ENCODE measurements around the gene FOCAD.

GRCh38 chr9:20996809-20997208 lies 312.8 kb downstream of the FOCAD start:
- TF ChIP-seq EP300 (IDR thresholded peaks at IDR 0.05) (no peak), CTCF (IDR thresholded peaks at IDR 0.05) (no peak), POLR2AphosphoS5 (IDR thresholded peaks at IDR 0.05) (no peak)
